PFSK-1 (cell line): ENCODE measurements around the gene COL25A1.

Experiments used
- FOXP2 ChIP-seq: optimal IDR thresholded peaks from 2 replicates; pipeline ENCODE3; 2011; ENCODE audit warnings: borderline replicate concordance, control low read depth, inconsistent platforms; ENCODE audit not compliant: insufficient read depth; ENCODE audit errors: extremely low read length, extremely low read depth
- POLR2AphosphoS5 ChIP-seq: IDR thresholded peaks from 2 replicates; pipeline ENCODE4 v1.6.1; 2012; ENCODE audit warnings: low read depth, mild to moderate bottlenecking, control low read depth, low read length, moderate library complexity
- REST ChIP-seq, 2 experiments: IDR thresholded peaks; 2 replicates each; pipeline versions ENCODE4 v1.6.1 to v1.8.0; 2011 to 2012; ENCODE audit warnings: low read depth in 2 of 2, low read length in 2 of 2, control low read depth in 1 of 2, inconsistent platforms in 1 of 2, mild to moderate bottlenecking in 1 of 2, moderate library complexity in 1 of 2; ENCODE audit not compliant: insufficient read depth in 1 of 2
- SIN3A ChIP-seq: IDR thresholded peaks from 2 replicates; pipeline ENCODE4 v1.6.1; 2012; ENCODE audit warnings: mild to moderate bottlenecking, low read length, moderate library complexity, borderline replicate concordance; ENCODE audit not compliant: insufficient read depth
- TAF1 ChIP-seq: IDR thresholded peaks from 2 replicates; pipeline ENCODE4 v1.6.1; 2012; ENCODE audit warnings: low read length, control low read depth, borderline replicate concordance; ENCODE audit not compliant: insufficient read depth

COL25A1 gene

DNA sequence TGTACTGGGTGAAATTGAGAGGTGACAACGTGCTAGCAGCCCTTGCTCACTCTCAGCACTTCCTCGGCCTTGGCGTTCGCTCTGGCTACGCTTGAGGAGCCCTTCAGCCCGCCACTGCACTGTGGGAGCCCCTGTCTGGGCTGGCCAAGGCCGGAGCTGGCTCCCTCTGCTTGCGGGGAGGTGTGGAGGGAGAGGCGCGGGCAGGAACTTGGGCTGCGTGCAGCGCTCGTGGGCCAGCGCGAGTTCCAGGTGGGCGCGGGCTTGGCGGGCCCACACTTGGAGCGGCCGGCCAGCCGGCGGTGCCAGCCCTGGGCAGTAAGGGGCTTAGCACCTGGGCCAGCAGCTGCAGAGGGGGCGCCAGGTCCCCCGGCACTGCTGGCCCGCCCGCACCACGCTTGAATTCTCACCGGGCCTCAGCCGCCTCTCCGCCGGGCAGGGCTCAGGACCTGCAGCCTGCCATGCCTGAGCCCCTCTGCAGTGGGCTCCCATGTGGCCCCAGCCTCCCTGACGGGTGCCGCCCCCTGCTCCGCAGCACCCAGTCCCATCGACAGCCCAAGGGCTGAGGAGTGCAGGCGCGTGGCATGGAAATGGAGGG lies 290.1 kb downstream of the COL25A1 start:
- no peak for TF ChIP-seq REST (IDR thresholded peaks at IDR 0.05; ENCODE audit: insufficient read depth in 1 of 2, low read depth in 2 of 2, low read length in 2 of 2)

DNA sequence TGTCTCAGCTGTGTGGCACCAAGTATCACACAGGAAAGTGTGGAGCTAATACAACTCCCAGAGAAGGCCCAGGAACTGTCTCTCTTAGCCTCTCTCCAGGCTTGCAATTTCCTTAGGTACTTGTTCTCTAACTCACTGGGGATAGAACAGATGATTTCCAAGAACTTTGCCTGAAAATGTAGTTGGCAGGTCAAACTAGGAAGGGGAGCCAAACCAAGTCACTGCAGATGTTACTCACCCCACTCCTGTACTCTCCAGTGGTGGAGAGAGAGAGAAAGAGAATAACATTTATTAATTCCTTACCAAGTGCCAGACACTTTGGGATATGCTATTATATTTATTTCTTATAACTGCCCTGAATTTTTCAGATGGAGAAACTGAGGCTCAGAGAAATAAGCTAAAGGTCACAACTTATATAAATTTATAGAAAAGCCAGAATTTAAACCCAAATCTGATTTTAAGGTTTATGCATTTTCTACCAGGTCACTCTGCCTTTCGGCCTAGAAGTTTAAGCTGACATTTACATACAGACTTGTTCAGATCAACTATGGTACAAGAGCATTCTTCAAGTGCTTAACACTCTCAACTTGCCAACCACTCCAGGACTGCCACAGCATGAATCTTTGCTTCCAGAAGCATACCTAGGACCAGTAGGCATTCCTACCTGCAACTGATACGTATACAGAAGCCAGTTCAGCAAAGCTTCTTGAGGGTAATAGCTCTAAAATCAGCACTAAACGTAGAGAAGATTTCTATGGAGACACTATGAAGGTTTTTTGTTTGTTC lies 291.0 kb downstream of the COL25A1 start:
- no peak for TF ChIP-seq SIN3A
- TF ChIP-seq POLR2AphosphoS5, result no peak
- no peak for TF ChIP-seq TAF1
- TF ChIP-seq FOXP2, result no peak
- no peak for TF ChIP-seq REST (IDR thresholded peaks at IDR 0.05; ENCODE audit: insufficient read depth in 1 of 2, low read depth in 2 of 2, low read length in 2 of 2)

- TF ChIP-seq REST (IDR thresholded peaks at IDR 0.05; ENCODE audit: insufficient read depth in 1 of 2, low read depth in 2 of 2, low read length in 2 of 2) (no peak), FOXP2 (no peak)
Observed at GRCh38 chr4:109010521-109010920, 291.9 kb downstream of the COL25A1 start.

DNA sequence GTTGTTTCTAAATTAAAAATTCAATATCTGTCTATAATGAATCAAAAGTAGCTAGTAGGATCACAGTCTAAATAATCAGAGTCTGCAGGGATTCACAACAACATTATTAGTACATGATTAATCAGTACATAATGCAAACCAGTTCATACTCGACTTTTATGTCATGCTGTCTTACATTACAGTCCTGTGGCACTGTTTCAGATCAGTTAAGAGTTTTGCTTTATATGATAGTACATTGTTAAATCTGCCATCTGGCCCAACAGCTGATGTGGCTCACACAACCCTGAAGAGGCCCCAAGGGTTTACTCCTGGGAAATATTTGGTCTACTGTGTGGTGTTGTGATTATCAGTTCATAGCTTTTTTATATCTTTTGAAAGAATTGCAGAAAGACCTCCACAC lies 292.5 kb downstream of the COL25A1 start:
- no peak for TF ChIP-seq FOXP2
- TF ChIP-seq SIN3A, result no peak

DNA sequence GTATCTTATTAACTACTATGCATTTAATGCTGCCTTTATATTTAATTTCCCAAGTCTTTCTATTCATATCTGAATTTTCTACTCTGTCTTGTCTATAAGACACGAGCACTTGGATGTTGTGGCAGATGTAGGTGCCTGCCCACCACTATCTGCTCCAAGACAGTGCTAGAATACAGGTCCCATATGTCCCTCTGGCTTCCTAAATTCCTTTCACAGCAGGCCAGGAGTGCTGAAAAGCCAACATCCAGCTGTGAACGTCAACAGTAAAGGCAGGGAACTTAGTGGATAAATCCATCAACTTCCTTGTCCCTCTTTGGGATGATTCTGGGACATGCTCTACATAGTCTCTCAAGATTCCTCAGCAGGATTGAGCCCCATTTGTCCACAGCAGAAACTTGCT lies 294.5 kb downstream of the COL25A1 start:
- no peak for TF ChIP-seq REST (IDR thresholded peaks at IDR 0.05; ENCODE audit: insufficient read depth in 1 of 2, low read depth in 2 of 2, low read length in 2 of 2)
- no peak for TF ChIP-seq TAF1
- TF ChIP-seq FOXP2, result no peak
- TF ChIP-seq SIN3A, result no peak
- TF ChIP-seq POLR2AphosphoS5, result no peak
